ENCODE results near the gene HDX.
"Not testable (repeated sequence)": the region's sequence is repeated elsewhere in the genome, so short reads cannot be mapped to it uniquely, and the experiment has no call there.

The HDX gene

GRCh38 chrX:84501798-84502628 is at the start of gene HDX:
TSS of gene HDX (minus strand) at chrX:84502453. CDS start at chrX:84475397, 27,056 bp downstream.
- Mint-ChIP-seq H3K36me3 (no peaks in the 10 kb centered on the region), H3K4me1 (peaks cover 0 to 6% of the 10 kb centered on the region in 2 donors), H3K4me3 (peak within 1 kb of the TSS; percentile 87 to 89), H3K27me3 (no peaks in the 10 kb centered on the region), H3K9me3 (no peaks in the 10 kb centered on the region), H3K27ac (peak within 1 kb of the TSS; percentile 92)
- peak; percentile 94 to 97 for ATAC-seq (replicated peaks)
- peak; percentile 55 for DNase-seq

- H3K27me3 Mint-ChIP-seq; ATAC-seq (replicated peaks); H3K27ac Mint-ChIP-seq: not testable (repeated sequence)
Measured at GRCh38 chrX:84541315-84541714, 39.1 kb upstream of the HDX start.

GRCh38 chrX:84537627-84538026 is 35.4 kb upstream of the HDX start:
- H3K36me3 Mint-ChIP-seq; H3K4me1 Mint-ChIP-seq; H3K27me3 Mint-ChIP-seq; H3K27ac Mint-ChIP-seq; H3K4me3 Mint-ChIP-seq; DNase-seq; ATAC-seq (replicated peaks): not testable (repeated sequence)
- H3K9me3 Mint-ChIP-seq = peaks cover 13 to 16% of the 10 kb centered on the region in 2 donors

More at GRCh38 chrX:84541315-84541714, 39.1 kb upstream of the HDX start:
- DNase-seq, H3K36me3 Mint-ChIP-seq, H3K4me3 Mint-ChIP-seq, H3K4me1 Mint-ChIP-seq: not testable (repeated sequence)
- peaks cover 14 to 16% of the 10 kb centered on the region in 2 donors for H3K9me3 Mint-ChIP-seq

- peaks cover 1 to 10% of the 10 kb centered on the region in 2 donors for H3K9me3 Mint-ChIP-seq
- DNase-seq (no peak), ATAC-seq (replicated peaks) (no peak)
- no peak overlapping the region for H3K27ac Mint-ChIP-seq
- no peak overlapping the region for H3K4me3 Mint-ChIP-seq
- peaks cover 4 to 8% of the 10 kb centered on the region in 2 donors for H3K4me1 Mint-ChIP-seq
- peaks cover 4 to 10% of the 10 kb centered on the region in 2 donors for H3K36me3 Mint-ChIP-seq
- H3K27me3 Mint-ChIP-seq = no peaks in the 10 kb centered on the region
Measured at GRCh38 chrX:84488426-84488825, 13.8 kb downstream of the HDX start.

GRCh38 chrX:84487365-84488353 is 14.6 kb downstream of the HDX start:
- DNase-seq = no peak
- Mint-ChIP-seq H3K9me3 (peaks cover 1 to 10% of the 10 kb centered on the region in 2 donors), H3K4me1 (peaks cover 4 to 8% of the 10 kb centered on the region in 2 donors), H3K36me3 (peaks cover 5 to 11% of the 10 kb centered on the region in 2 donors), H3K27ac (no peak overlapping the region), H3K27me3 (no peaks in the 10 kb centered on the region), H3K4me3 (no peak overlapping the region)
- peak; percentile 91 to 97 for ATAC-seq (replicated peaks)

GRCh38 chrX:84479086-84479485 is 23.2 kb downstream of the HDX start:
- Mint-ChIP-seq H3K27me3 (no peaks in the 10 kb centered on the region), H3K9me3 (peaks cover 0 to 14% of the 10 kb centered on the region in 2 donors), H3K4me1 (no peaks in the 10 kb centered on the region), H3K27ac (no peak overlapping the region), H3K4me3 (no peak overlapping the region), H3K36me3 (peaks cover 6 to 16% of the 10 kb centered on the region in 2 donors)
- no peak for DNase-seq
- ATAC-seq (replicated peaks) = no peak

GRCh38 chrX:84477114-84477513 is 25.1 kb downstream of the HDX start:
- no peak for ATAC-seq (replicated peaks)
- Mint-ChIP-seq H3K36me3 (peaks cover 0 to 3% of the 10 kb centered on the region in 2 donors), H3K4me3 (no peak overlapping the region), H3K27me3 (no peaks in the 10 kb centered on the region), H3K9me3 (peaks cover 0 to 9% of the 10 kb centered on the region in 2 donors), H3K4me1 (no peaks in the 10 kb centered on the region), H3K27ac (no peak overlapping the region)
- DNase-seq = no peak

GRCh38 chrX:84475596-84475995 is 26.7 kb downstream of the HDX start:
- H3K9me3 Mint-ChIP-seq = no peaks in the 10 kb centered on the region
- H3K27ac Mint-ChIP-seq = no peak overlapping the region
- H3K4me1 Mint-ChIP-seq = no peaks in the 10 kb centered on the region
- DNase-seq = no peak
- H3K36me3 Mint-ChIP-seq = no peaks in the 10 kb centered on the region
- no peak overlapping the region for H3K4me3 Mint-ChIP-seq
- no peak for ATAC-seq (replicated peaks)
- H3K27me3 Mint-ChIP-seq = no peaks in the 10 kb centered on the region

GRCh38 chrX:84475101-84475500 is 27.2 kb downstream of the HDX start:
- DNase-seq (no peak), ATAC-seq (replicated peaks) (no peak)
- H3K4me1 Mint-ChIP-seq = no peaks in the 10 kb centered on the region
- H3K27me3 Mint-ChIP-seq = no peaks in the 10 kb centered on the region
- H3K36me3 Mint-ChIP-seq = no peaks in the 10 kb centered on the region
- H3K27ac Mint-ChIP-seq = no peak overlapping the region
- no peaks in the 10 kb centered on the region for H3K9me3 Mint-ChIP-seq
- no peak overlapping the region for H3K4me3 Mint-ChIP-seq

- peaks cover 0 to under 1% of the 10 kb centered on the region in 2 donors for H3K9me3 Mint-ChIP-seq
- DNase-seq (no peak), ATAC-seq (replicated peaks) (no peak)
- no peaks in the 10 kb centered on the region for H3K4me1 Mint-ChIP-seq
- H3K27ac Mint-ChIP-seq = no peak overlapping the region
- no peak overlapping the region for H3K4me3 Mint-ChIP-seq
- peaks cover 0 to 3% of the 10 kb centered on the region in 2 donors for H3K36me3 Mint-ChIP-seq
- no peaks in the 10 kb centered on the region for H3K27me3 Mint-ChIP-seq
Measured at GRCh38 chrX:84469226-84469625, 33.0 kb downstream of the HDX start.

- Mint-ChIP-seq H3K9me3 (peaks cover 0 to 5% of the 10 kb centered on the region in 2 donors), H3K4me3 (no peak overlapping the region), H3K4me1 (no peaks in the 10 kb centered on the region), H3K27me3 (no peaks in the 10 kb centered on the region), H3K27ac (no peak overlapping the region), H3K36me3 (peaks cover 3 to 6% of the 10 kb centered on the region in 2 donors)
- no peak for ATAC-seq (replicated peaks)
- no peak for DNase-seq
Measured at GRCh38 chrX:84467898-84468297, 34.4 kb downstream of the HDX start.

GRCh38 chrX:84453351-84454246 is 48.7 kb downstream of the HDX start:
- Mint-ChIP-seq H3K27me3 (no peaks in the 10 kb centered on the region), H3K9me3 (peaks cover 3 to 14% of the 10 kb centered on the region in 2 donors), H3K4me3 (no peak overlapping the region), H3K36me3 (peaks cover 3 to 9% of the 10 kb centered on the region in 2 donors), H3K27ac (no peak overlapping the region), H3K4me1 (no peaks in the 10 kb centered on the region)
- no peak for ATAC-seq (replicated peaks)
- no peak for DNase-seq

- ATAC-seq (replicated peaks) = no peak
- Mint-ChIP-seq H3K9me3 (peaks cover 0 to 3% of the 10 kb centered on the region in 2 donors), H3K27ac (no peak overlapping the region), H3K4me1 (no peaks in the 10 kb centered on the region), H3K4me3 (no peak overlapping the region), H3K27me3 (no peaks in the 10 kb centered on the region), H3K36me3 (peaks cover 6 to 7% of the 10 kb centered on the region in 2 donors)
- DNase-seq = no peak
Measured at GRCh38 chrX:84441143-84441542, 61.1 kb downstream of the HDX start.
